T-helper 2 cell treated with Interferon-gamma antibody and Interleukin-4, amounts not matched to agents 100 ng/mL and 5 ng/mL, for 36 hours (primary cell): ENCODE measurements around the gene KLHL2. TPM values are rescaled to one million over a fixed set of nuclear protein-coding genes. Genes with fewer than 3 reads are reported as not detected.
"Not testable (repeated sequence)": the region's sequence is repeated elsewhere in the genome, so short reads cannot be mapped to it uniquely, and the experiment has no call there.

Experiments
- intact Hi-C: fragments of 100-400 bp; cut with micrococcal nuclease; formaldehyde crosslinking; loops from one replicate; pipeline ENCODE4 v1.15.1; 2023
- total RNA-seq: library from RNA; stranded (reverse); gene quantifications from 2 replicates; pipeline ENCODE4 v1.2.3, GENCODE V29; 2022

KLHL2 gene
- total RNA-seq = 23.0 and 26.3 TPM in 2 replicates

GRCh38 chr4:165207431-165208220 lies at the start of gene KLHL2:
KLHL2 (plus strand) TSS chr4:165207561; CDS start chr4:165207877, 316 bp downstream.
- intact Hi-C loops = loop anchor here (1.0 to 10.0 kb wide), 6 partner anchors 50 to 1713 kb away; partner anchors contain the start of genes MSMO1, TMA16 and TMEM192

- intact Hi-C loops = no loop called here
These were observed 48.6 kb upstream of the KLHL2 start for GRCh38 chr4:165158762-165159161.

GRCh38 chr4:165164257-165164656 lies 43.1 kb upstream of the KLHL2 start:
- intact Hi-C loops = no loop called here

- intact Hi-C loops = not testable (repeated sequence)
These were observed 40.5 kb upstream of the KLHL2 start for GRCh38 chr4:165166872-165167271.

- intact Hi-C loops = no loop called here
These were observed 39.7 kb upstream of the KLHL2 start for GRCh38 chr4:165167650-165168049.

GRCh38 chr4:165170819-165171218 lies 36.5 kb upstream of the KLHL2 start:
- intact Hi-C loops = no loop called here

- intact Hi-C loops = not testable (repeated sequence)
These were observed 31.9 kb upstream of the KLHL2 start for GRCh38 chr4:165175470-165175869.

- intact Hi-C loops = no loop called here
These were observed 31.5 kb upstream of the KLHL2 start for GRCh38 chr4:165175879-165176278.

GRCh38 chr4:165177725-165178666 lies 29.4 kb upstream of the KLHL2 start:
- intact Hi-C loops = no loop called here

- intact Hi-C loops = no loop called here
These were observed 23.1 kb upstream of the KLHL2 start for GRCh38 chr4:165184220-165184619.

GRCh38 chr4:165184998-165185397 lies 22.4 kb upstream of the KLHL2 start:
- intact Hi-C loops = not testable (repeated sequence)

GRCh38 chr4:165185448-165185847 lies 21.9 kb upstream of the KLHL2 start:
- intact Hi-C loops = no loop called here

GRCh38 chr4:165190591-165191347 lies 16.6 kb upstream of the KLHL2 start:
- intact Hi-C loops = no loop called here

- intact Hi-C loops = no loop called here
These were observed 16.1 kb upstream of the KLHL2 start for GRCh38 chr4:165191348-165191656.

- intact Hi-C loops = no loop called here
These were observed 15.4 kb upstream of the KLHL2 start for GRCh38 chr4:165191814-165192499.

- intact Hi-C loops = no loop called here
These were observed 14.9 kb upstream of the KLHL2 start for GRCh38 chr4:165192500-165192898.

- intact Hi-C loops = no loop called here
These were observed 14.4 kb upstream of the KLHL2 start for GRCh38 chr4:165192956-165193355.

- intact Hi-C loops = no loop called here
These were observed 13.0 kb upstream of the KLHL2 start for GRCh38 chr4:165194368-165194767.

- intact Hi-C loops = no loop called here
These were observed 9.0 kb upstream of the KLHL2 start for GRCh38 chr4:165198329-165198728.

- intact Hi-C loops = no loop called here
These were observed 8.1 kb upstream of the KLHL2 start for GRCh38 chr4:165199286-165199685.

- intact Hi-C loops = loop anchor here (10.0 kb wide), 1 partner anchor 1705 kb away; the partner anchor contains the start of gene TMA16
These were observed 7.6 kb upstream of the KLHL2 start for GRCh38 chr4:165199722-165200121.
